ENCODE data around the gene ACTR8. TPM values are rescaled to one million over a fixed set of nuclear protein-coding genes. Genes with fewer than 3 reads are reported as not detected.

The ACTR8 gene
- total and polyA plus RNA-seq, 2 of the 13 experiments (the other 11 are each of a cell fraction or from before 2014, with no cell fraction given), result 15.5 to 29.0 TPM

DNA sequence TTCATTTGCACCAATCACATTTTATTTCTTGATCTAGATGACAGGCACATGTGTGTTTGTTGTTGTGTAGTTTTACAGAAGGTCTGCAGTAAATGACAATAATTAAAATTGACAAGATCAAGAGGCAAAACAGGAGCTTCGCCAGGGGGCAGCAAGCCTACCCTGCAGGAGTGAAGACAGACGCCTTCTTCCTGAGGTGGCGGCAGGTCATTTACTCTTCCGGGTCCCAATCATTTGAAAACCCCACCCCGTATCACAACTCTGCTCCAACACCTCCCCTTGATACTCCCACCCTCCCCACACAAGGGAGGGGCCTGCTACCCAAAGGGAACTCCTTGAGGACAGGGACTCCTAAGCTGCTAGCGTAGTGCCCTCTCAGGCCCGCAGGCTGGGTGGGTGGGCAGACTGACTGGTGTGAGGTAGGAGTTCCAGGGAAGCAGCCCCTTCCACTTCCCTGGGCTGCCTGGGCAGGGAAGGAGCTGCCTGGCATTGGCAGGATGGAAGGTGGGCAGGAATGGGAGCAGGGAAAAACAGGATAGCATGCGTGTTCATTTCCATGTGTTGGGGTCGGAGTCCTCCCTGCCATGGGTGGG is 48.8 kb downstream of the ACTR8 start:
- Histone ChIP-seq H3K9ac (ENCODE audit: insufficient read depth, low read depth, low read length) (no peak overlapping the region), H2AFZ (ENCODE audit: low read length) (no peak overlapping the region), H3K4me1 (ENCODE audit: insufficient read depth, low read length) (peaks cover 87% of the 10 kb centered on the region), H3K4me3 (replicated peaks in 1 of 3; ENCODE audit: insufficient read depth in 1 of 3, low read depth in 2 of 3, low read length in 3 of 3) (no peak overlapping the region), H3K27ac (ENCODE audit: extremely low read length, insufficient read depth, low read length) (no peak overlapping the region), H3K36me3 (replicated peaks in 1 of 2; ENCODE audit: control insufficient read depth in 1 of 2, insufficient read depth in 2 of 2, low read length in 2 of 2) (peaks cover 40 to 73% of the 10 kb centered on the region in 2 experiments), H3K9me3 (ENCODE audit: low read length) (no peaks in the 10 kb centered on the region), H3K27me3 (ENCODE audit: control insufficient read depth in 1 of 2, insufficient read depth in 2 of 2, low read length in 2 of 2) (no peaks in the 10 kb centered on the region), H3K79me2 (ENCODE audit: insufficient read depth, low read length) (peaks cover 91% of the 10 kb centered on the region), H3K4me2 (ENCODE audit: low read depth, low read length) (no peak overlapping the region), H4K20me1 (ENCODE audit: insufficient read depth, low read length) (peaks cover 60% of the 10 kb centered on the region)
- in situ Hi-C loops (cut with HindIII; ENCODE audit: extremely low pct_ligation_motif_present, low pct_unique_long_range_greater_than_20kb) (no loop called here), intact Hi-C loops (cut with micrococcal nuclease; ENCODE audit: unreplicated experiment) (no loop called here)
- FAIRE-seq (no peak), ATAC-seq (peak; percentile 7; the same call in 2 of the 3 replicates), DNase-seq (ENCODE audit: low spot score) (no peak)
- ChIA-PET CTCF (ENCODE audit: low intra/inter-chr PET ratio, low total read pairs) (no interaction called here), POLR2A (interaction anchor here (9.0 kb wide), 1 partner anchor 10 kb away, joined by 71 read pairs; no protein-coding TSS in a partner anchor)
- BruUV-seq (replicated peaks), result no TSS peak
- 99% methylated on average over 7 of the region's 9 CpGs for WGBS (ENCODE audit: low lambda C conversion rate)
- TF ChIP-seq ZNF441 (CRISPR knock-in tag; IDR thresholded peaks at IDR 0.05; ENCODE audit: borderline replicate concordance), result no peak
- TF ChIP-seq MEIS2 (CRISPR knock-in tag; IDR thresholded peaks at IDR 0.05), result no peak
- TF ChIP-seq, protein P1, sequence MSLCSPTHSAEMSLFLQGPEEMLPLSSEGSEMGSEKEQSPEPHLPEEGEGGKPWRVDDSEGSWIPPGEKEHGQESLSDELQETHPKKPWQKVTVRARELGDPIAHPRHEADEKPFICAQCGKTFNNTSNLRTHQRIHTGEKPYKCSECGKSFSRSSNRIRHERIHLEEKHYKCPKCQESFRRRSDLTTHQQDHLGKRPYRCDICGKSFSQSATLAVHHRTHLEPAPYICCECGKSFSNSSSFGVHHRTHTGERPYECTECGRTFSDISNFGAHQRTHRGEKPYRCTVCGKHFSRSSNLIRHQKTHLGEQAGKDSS (CRISPR knock-in tag; IDR thresholded peaks at IDR 0.05; ENCODE audit: borderline replicate concordance, low read depth), result 0 out of 2 replicates have a peak, but pooled peaks have one; percentile 17
- TF ChIP-seq NONO (IDR thresholded peaks at IDR 0.05), result no peak
- 0 out of 2 replicates have a peak, but pooled peaks have one; percentile 35 for TF ChIP-seq NONO (CRISPR knock-in tag; conservative IDR thresholded peaks at IDR 0.05)
- TF ChIP-seq, protein P2, sequence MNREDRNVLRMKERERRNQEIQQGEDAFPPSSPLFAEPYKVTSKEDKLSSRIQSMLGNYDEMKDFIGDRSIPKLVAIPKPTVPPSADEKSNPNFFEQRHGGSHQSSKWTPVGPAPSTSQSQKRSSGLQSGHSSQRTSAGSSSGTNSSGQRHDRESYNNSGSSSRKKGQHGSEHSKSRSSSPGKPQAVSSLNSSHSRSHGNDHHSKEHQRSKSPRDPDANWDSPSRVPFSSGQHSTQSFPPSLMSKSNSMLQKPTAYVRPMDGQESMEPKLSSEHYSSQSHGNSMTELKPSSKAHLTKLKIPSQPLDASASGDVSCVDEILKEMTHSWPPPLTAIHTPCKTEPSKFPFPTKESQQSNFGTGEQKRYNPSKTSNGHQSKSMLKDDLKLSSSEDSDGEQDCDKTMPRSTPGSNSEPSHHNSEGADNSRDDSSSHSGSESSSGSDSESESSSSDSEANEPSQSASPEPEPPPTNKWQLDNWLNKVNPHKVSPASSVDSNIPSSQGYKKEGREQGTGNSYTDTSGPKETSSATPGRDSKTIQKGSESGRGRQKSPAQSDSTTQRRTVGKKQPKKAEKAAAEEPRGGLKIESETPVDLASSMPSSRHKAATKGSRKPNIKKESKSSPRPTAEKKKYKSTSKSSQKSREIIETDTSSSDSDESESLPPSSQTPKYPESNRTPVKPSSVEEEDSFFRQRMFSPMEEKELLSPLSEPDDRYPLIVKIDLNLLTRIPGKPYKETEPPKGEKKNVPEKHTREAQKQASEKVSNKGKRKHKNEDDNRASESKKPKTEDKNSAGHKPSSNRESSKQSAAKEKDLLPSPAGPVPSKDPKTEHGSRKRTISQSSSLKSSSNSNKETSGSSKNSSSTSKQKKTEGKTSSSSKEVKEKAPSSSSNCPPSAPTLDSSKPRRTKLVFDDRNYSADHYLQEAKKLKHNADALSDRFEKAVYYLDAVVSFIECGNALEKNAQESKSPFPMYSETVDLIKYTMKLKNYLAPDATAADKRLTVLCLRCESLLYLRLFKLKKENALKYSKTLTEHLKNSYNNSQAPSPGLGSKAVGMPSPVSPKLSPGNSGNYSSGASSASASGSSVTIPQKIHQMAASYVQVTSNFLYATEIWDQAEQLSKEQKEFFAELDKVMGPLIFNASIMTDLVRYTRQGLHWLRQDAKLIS (CRISPR knock-in tag; IDR thresholded peaks at IDR 0.05), result no peak
- TF ChIP-seq ZNF543 (CRISPR knock-in tag; IDR thresholded peaks at IDR 0.05), result no peak
- TF ChIP-seq, protein P3, sequence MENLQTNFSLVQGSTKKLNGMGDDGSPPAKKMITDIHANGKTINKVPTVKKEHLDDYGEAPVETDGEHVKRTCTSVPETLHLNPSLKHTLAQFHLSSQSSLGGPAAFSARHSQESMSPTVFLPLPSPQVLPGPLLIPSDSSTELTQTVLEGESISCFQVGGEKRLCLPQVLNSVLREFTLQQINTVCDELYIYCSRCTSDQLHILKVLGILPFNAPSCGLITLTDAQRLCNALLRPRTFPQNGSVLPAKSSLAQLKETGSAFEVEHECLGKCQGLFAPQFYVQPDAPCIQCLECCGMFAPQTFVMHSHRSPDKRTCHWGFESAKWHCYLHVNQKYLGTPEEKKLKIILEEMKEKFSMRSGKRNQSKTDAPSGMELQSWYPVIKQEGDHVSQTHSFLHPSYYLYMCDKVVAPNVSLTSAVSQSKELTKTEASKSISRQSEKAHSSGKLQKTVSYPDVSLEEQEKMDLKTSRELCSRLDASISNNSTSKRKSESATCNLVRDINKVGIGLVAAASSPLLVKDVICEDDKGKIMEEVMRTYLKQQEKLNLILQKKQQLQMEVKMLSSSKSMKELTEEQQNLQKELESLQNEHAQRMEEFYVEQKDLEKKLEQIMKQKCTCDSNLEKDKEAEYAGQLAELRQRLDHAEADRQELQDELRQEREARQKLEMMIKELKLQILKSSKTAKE (CRISPR knock-in tag; IDR thresholded peaks at IDR 0.05; ENCODE audit: borderline replicate concordance), result no peak
- TF ChIP-seq, protein P4, sequence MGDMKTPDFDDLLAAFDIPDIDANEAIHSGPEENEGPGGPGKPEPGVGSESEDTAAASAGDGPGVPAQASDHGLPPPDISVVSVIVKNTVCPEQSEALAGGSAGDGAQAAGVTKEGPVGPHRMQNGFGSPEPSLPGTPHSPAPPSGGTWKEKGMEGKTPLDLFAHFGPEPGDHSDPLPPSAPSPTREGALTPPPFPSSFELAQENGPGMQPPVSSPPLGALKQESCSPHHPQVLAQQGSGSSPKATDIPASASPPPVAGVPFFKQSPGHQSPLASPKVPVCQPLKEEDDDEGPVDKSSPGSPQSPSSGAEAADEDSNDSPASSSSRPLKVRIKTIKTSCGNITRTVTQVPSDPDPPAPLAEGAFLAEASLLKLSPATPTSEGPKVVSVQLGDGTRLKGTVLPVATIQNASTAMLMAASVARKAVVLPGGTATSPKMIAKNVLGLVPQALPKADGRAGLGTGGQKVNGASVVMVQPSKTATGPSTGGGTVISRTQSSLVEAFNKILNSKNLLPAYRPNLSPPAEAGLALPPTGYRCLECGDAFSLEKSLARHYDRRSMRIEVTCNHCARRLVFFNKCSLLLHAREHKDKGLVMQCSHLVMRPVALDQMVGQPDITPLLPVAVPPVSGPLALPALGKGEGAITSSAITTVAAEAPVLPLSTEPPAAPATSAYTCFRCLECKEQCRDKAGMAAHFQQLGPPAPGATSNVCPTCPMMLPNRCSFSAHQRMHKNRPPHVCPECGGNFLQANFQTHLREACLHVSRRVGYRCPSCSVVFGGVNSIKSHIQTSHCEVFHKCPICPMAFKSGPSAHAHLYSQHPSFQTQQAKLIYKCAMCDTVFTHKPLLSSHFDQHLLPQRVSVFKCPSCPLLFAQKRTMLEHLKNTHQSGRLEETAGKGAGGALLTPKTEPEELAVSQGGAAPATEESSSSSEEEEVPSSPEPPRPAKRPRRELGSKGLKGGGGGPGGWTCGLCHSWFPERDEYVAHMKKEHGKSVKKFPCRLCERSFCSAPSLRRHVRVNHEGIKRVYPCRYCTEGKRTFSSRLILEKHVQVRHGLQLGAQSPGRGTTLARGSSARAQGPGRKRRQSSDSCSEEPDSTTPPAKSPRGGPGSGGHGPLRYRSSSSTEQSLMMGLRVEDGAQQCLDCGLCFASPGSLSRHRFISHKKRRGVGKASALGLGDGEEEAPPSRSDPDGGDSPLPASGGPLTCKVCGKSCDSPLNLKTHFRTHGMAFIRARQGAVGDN (CRISPR knock-in tag; IDR thresholded peaks at IDR 0.05), result 0 out of 2 replicates have a peak, but pooled peaks have one; percentile 23
- no peak for TF ChIP-seq RFXANK (CRISPR knock-in tag; IDR thresholded peaks at IDR 0.05)
- no peak for TF ChIP-seq NR2F6 (IDR thresholded peaks at IDR 0.05)
- TF ChIP-seq NR2F6 (CRISPR knock-in tag; IDR thresholded peaks at IDR 0.05), result no peak
- no peak for TF ChIP-seq ZFX (CRISPR knock-in tag; IDR thresholded peaks at IDR 0.05; ENCODE audit: low read depth)
- no peak for TF ChIP-seq ARNTL (CRISPR knock-in tag; IDR thresholded peaks at IDR 0.05)

Data from HepG2 (cell line).